Thyroid gland (tissue), 4 donors: ENCODE data around the gene EXOC3L4. TPM values are rescaled to one million over a fixed set of nuclear protein-coding genes. Genes with fewer than 3 reads are reported as not detected.

Experiments
- DNase-seq, 2 donors: peaks; one replicate each; pipeline ENCODE4 v3.0.0-alpha.2; 2019
- H3K27ac ChIP-seq, 3 donors: fragments of 200-600 bp; sonication (generic); 1 replicate in 2 of 3; 2 replicates in 1 of 3; pipeline ENCODE4 v1.5.1; 2016 to 2019; ENCODE audit warnings: mild to moderate bottlenecking in 1 of 3, moderate library complexity in 1 of 3
- H3K27me3 ChIP-seq: fragments of 200-600 bp; sonication (generic); one replicate; pipeline ENCODE4 v1.5.1; 2019
- H3K36me3 ChIP-seq, 2 donors: fragments of 200-600 bp; sonication (generic); one replicate each; pipeline ENCODE4 v1.5.1; 2016 to 2019
- H3K4me1 ChIP-seq, 2 donors: fragments of 200-600 bp; sonication (generic); one replicate each; pipeline ENCODE4 v1.5.1; 2017 to 2019
- H3K4me3 ChIP-seq, 3 donors: fragments of 200-600 bp; sonication (generic); replicated peaks in 1 of 3; 1 replicate in 2 of 3; 2 replicates in 1 of 3; pipeline ENCODE4 v1.5.1; 2016; ENCODE audit warnings: mild to moderate bottlenecking in 1 of 3
- H3K9me3 ChIP-seq: fragments of 200-600 bp; sonication (generic); one replicate; pipeline ENCODE4 v1.5.1; 2017
- POLR2A ChIP-seq, 2 donors: fragments of 450-650 bp; IDR thresholded peaks; one replicate each; pipeline ENCODE4 v1.6.1; 2017; ENCODE audit warnings: antibody characterized with exemption in 2 of 2, mild to moderate bottlenecking in 2 of 2, moderate library complexity in 1 of 2
- WGBS, 2 donors: methylation state at CpG; one replicate each; pipeline ENCODE4 v1.1.5; 2017; 5-methylcytosine and 5-hydroxymethylcytosine counted together
- intact Hi-C: fragments of 100-400 bp; cut with DNase I; formaldehyde crosslinking; loops from one replicate; pipeline ENCODE4 v1.15.1; 2023
- total RNA-seq, 4 donors: library from RNA; depleted of rRNA; stranded (reverse); fragments of >200 nt; gene quantifications; one replicate each; pipeline ENCODE4 v1.2.3, GENCODE V29; 2016
- TF ChIP-seq, protein P1 (sequence below), 6 experiments: fragments of 200-600 bp in 3 of 6; fragments of 450-650 bp in 3 of 6; sonication (generic) in 3 of 6; IDR thresholded peaks; one replicate each; pipeline ENCODE4 v1.5.1; 2016 to 2019; ENCODE audit warnings: antibody characterized with exemption in 6 of 6, mild to moderate bottlenecking in 2 of 6, inconsistent platforms in 1 of 6, moderate library complexity in 1 of 6

EXOC3L4 gene
- total RNA-seq, 4 donors from 2014 or later, result 0.44 to 0.78 TPM; not detected in 2

DNA sequence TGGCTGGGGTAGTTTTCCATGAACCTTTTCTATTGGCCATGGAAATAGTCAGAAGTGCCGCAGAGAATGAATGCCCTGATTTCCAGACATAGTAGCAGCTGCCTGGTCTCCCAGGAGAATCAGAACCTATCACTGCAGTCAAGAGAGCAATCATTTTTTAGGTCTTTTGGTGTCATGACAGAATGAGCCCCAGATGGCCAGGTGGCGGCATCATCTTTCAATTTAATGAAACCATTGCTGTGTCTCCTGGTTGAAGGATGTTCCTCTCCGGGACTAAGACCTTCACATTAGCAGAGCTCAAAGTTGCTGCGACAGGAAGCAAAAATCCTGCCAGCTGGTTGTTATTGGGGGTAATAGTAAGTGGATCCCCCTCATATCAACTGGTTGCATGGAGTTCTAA is 47.5 kb downstream of the EXOC3L4 start:
- TF ChIP-seq POLR2A (IDR thresholded peaks at IDR 0.05), result no peak
- TF ChIP-seq, protein P1, sequence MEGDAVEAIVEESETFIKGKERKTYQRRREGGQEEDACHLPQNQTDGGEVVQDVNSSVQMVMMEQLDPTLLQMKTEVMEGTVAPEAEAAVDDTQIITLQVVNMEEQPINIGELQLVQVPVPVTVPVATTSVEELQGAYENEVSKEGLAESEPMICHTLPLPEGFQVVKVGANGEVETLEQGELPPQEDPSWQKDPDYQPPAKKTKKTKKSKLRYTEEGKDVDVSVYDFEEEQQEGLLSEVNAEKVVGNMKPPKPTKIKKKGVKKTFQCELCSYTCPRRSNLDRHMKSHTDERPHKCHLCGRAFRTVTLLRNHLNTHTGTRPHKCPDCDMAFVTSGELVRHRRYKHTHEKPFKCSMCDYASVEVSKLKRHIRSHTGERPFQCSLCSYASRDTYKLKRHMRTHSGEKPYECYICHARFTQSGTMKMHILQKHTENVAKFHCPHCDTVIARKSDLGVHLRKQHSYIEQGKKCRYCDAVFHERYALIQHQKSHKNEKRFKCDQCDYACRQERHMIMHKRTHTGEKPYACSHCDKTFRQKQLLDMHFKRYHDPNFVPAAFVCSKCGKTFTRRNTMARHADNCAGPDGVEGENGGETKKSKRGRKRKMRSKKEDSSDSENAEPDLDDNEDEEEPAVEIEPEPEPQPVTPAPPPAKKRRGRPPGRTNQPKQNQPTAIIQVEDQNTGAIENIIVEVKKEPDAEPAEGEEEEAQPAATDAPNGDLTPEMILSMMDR (IDR thresholded peaks at IDR 0.05), result no peak

DNA sequence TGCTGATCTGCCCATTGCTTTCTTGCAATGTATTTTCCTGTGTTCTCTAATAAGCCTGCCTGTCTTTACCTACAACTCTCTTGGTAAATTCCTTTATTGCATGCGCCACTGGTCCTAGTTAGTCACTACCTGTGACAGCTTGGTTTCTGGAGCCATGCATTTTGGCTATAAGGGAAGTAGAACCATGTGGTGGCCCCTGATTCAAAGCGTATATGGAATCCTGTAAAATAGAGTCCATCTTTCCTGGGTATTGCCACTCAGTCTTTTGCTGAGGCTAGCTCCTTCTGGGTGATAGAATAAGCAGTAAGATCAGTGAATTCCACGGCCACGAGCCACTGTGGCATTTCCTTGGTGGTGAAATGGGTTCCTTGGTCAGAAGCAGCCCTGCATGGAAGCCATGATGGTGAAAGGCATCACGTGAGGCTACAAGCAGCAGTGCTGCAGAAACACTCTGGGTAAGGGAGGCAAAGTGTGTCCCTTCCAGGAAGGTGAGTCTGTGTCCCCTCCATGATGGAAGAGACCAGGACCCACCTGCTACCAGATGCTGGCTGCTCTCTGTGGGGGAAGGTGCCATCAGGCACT is 48.3 kb downstream of the EXOC3L4 start:
- H3K36me3 ChIP-seq, result no peaks in the 10 kb centered on the region
- no peak overlapping the region for H3K27ac ChIP-seq
- intact Hi-C loops, result loop anchor here (5.0 kb wide), 1 partner anchor 36 kb away; no protein-coding TSS in a partner anchor
- no peak overlapping the region for H3K4me3 ChIP-seq
- WGBS, 2 donors, result 63 to 69% methylated on average over 4 to 5 of the region's 5 CpGs
- TF ChIP-seq POLR2A (IDR thresholded peaks at IDR 0.05), result no peak
- TF ChIP-seq, protein P1 (IDR thresholded peaks at IDR 0.05), result no peak
- no peak for DNase-seq
- H3K4me1 ChIP-seq, result peaks cover 5 to 12% of the 10 kb centered on the region in 2 donors
- no peaks in the 10 kb centered on the region for H3K27me3 ChIP-seq
- H3K9me3 ChIP-seq, result no peaks in the 10 kb centered on the region

More for the DNA sequence above, 47.5 kb downstream of the EXOC3L4 start:
- H3K27ac ChIP-seq, result no peak overlapping the region
- no peaks in the 10 kb centered on the region for H3K27me3 ChIP-seq
- WGBS, 2 donors, result 84 to 93% methylated on average over 4 of the region's 4 CpGs
- H3K4me1 ChIP-seq, result peaks cover 5 to 13% of the 10 kb centered on the region in 2 donors
- H3K9me3 ChIP-seq, result no peaks in the 10 kb centered on the region
- DNase-seq, result no peak
- H3K4me3 ChIP-seq, result no peak overlapping the region
- intact Hi-C loops, result loop anchor here (5.0 kb wide), 1 partner anchor 35 kb away; no protein-coding TSS in a partner anchor
- no peaks in the 10 kb centered on the region for H3K36me3 ChIP-seq

DNA sequence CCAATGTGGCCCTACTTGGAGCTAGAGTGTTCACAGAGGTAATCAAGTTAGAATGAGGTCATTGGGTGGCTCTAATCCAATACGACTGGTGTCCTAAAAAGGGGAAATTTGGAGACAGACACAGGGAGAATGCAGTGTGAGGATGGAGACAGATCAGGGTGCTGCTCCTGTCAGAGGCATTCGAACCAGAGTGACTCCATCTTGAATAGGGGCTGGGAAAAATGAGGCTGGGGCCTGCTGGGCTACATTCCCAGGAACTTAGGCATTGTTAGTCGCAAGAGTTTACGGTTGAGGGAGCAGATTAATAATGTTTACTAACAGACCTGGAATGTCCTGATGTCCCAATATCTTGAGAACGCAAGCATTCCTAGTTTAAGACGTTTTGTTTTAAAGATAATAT is 49.0 kb downstream of the EXOC3L4 start:
- no peak overlapping the region for H3K4me3 ChIP-seq
- H3K9me3 ChIP-seq, result no peaks in the 10 kb centered on the region
- no peak overlapping the region for H3K27ac ChIP-seq
- no peak for DNase-seq
- WGBS, 2 donors, result 73 to 74% methylated on average over 6 of the region's 6 CpGs
- H3K27me3 ChIP-seq, result no peaks in the 10 kb centered on the region
- TF ChIP-seq POLR2A (IDR thresholded peaks at IDR 0.05), result no peak
- TF ChIP-seq, protein P1 (IDR thresholded peaks at IDR 0.05), result no peak
- H3K4me1 ChIP-seq, result peaks cover 5 to 9% of the 10 kb centered on the region in 2 donors
- no peaks in the 10 kb centered on the region for H3K36me3 ChIP-seq
- intact Hi-C loops, result loop anchor here (5.0 kb wide), 1 partner anchor 36 kb away; no protein-coding TSS in a partner anchor

DNA sequence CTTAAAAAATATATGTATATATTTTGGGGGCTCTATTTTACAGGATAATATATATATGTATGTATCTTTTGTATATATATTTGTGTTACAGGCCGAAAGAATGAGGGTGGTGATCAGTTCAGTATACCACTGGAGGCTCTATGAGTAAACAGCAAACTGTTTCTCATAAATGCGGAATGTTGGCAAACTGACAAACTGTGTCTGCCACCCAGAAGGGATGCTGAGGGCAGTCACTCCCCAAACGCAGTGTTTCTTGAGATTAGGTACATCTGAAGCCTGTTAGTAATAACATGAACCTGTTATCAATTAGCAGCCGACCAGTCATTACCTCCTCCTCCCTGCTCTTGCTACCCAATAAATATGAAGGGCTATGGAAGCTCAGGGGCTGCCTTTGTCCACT is 49.6 kb downstream of the EXOC3L4 start:
- TF ChIP-seq, protein P1 (IDR thresholded peaks at IDR 0.05), result no peak
- no peak for TF ChIP-seq POLR2A (IDR thresholded peaks at IDR 0.05)
- no peak overlapping the region for H3K27ac ChIP-seq
- H3K4me1 ChIP-seq, result peaks cover 5 to 7% of the 10 kb centered on the region in 2 donors
- no peaks in the 10 kb centered on the region for H3K27me3 ChIP-seq
- H3K9me3 ChIP-seq, result no peaks in the 10 kb centered on the region
- H3K36me3 ChIP-seq, result no peaks in the 10 kb centered on the region
- H3K4me3 ChIP-seq, result no peak overlapping the region
- intact Hi-C loops, result loop anchor here (5.0 kb wide), 1 partner anchor 37 kb away; no protein-coding TSS in a partner anchor
- no peak for DNase-seq
- WGBS, 2 donors, result 82 to 85% methylated on average over 4 of the region's 4 CpGs

DNA sequence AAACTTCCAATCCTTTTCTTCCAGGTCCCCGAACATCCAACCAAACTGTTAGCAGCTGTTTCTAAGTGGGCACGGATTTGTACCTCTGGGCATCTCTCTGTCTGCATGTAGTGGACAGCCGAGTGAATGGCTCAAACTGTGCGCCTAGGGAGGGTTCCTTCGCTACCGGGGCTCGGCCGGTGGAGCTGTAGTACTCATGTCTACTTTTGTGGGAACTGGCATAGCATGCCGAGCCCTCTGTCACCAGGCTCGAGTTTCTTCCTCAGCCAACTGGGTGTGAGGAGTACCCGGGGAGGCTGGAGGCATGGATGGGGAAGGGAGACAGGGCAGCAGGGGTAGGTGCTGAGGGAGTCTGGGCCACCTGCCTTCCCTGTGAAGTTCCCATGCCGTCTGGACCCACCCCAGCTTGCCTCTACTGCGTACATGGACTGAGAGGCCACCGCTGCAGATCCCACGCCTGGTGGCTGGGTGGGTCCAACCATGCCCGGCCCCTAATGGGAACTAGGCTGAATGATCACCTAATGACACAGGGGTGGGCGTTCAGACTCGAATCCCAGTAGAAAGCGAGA is 51.7 kb downstream of the EXOC3L4 start:
- no peak for DNase-seq
- intact Hi-C loops, result no loop called here
- Histone ChIP-seq H3K27ac (no peak overlapping the region), H3K9me3 (no peaks in the 10 kb centered on the region), H3K36me3 (no peaks in the 10 kb centered on the region), H3K4me1 (peaks cover 2% of the 10 kb centered on the region in 2 donors), H3K4me3 (no peak overlapping the region), H3K27me3 (no peaks in the 10 kb centered on the region)
- WGBS, 2 donors, result 85 to 89% methylated on average over 19 of the region's 19 CpGs
- no peak for TF ChIP-seq POLR2A (IDR thresholded peaks at IDR 0.05)
- TF ChIP-seq, protein P1 (IDR thresholded peaks at IDR 0.05), result no peak
